Measurements from ENCODE around the gene PCNX1.

Gene PCNX1

DNA sequence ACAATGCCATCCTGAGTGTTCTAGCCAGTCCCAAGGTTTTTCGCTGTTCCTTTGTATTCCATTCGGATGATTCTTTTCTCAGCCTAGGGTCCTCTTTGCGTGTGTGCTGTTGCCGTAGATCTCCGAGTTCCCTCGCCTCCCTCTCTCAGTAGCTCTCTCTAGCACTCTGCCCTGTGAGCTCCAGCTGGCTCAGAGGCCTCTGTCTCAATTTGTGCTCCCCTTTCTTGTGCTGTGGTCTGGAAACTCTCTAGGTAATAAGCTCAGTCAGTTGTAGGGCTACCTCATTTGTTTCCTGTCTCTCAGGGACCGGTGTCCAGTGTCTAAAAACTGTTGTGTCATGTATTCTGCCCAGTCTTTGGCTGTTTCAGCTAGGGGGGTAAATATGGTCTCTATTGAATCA lies 179.3 kb downstream of the PCNX1 start (continued):
- TF ChIP-seq, protein P1, sequence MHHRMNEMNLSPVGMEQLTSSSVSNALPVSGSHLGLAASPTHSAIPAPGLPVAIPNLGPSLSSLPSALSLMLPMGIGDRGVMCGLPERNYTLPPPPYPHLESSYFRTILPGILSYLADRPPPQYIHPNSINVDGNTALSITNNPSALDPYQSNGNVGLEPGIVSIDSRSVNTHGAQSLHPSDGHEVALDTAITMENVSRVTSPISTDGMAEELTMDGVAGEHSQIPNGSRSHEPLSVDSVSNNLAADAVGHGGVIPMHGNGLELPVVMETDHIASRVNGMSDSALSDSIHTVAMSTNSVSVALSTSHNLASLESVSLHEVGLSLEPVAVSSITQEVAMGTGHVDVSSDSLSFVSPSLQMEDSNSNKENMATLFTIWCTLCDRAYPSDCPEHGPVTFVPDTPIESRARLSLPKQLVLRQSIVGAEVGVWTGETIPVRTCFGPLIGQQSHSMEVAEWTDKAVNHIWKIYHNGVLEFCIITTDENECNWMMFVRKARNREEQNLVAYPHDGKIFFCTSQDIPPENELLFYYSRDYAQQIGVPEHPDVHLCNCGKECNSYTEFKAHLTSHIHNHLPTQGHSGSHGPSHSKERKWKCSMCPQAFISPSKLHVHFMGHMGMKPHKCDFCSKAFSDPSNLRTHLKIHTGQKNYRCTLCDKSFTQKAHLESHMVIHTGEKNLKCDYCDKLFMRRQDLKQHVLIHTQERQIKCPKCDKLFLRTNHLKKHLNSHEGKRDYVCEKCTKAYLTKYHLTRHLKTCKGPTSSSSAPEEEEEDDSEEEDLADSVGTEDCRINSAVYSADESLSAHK (tag by site-specific recombination; IDR thresholded peaks at IDR 0.05), result no peak
- TF ChIP-seq REPIN1 (tag by site-specific recombination; IDR thresholded peaks at IDR 0.05; ENCODE audit: low read depth) (no peak), ZNF791 (tag by site-specific recombination; IDR thresholded peaks at IDR 0.05) (no peak), ZNF596 (tag by site-specific recombination; IDR thresholded peaks at IDR 0.05) (no peak), ZBTB21 (tag by site-specific recombination; IDR thresholded peaks at IDR 0.05) (no peak)
- TF ChIP-seq, protein P2, sequence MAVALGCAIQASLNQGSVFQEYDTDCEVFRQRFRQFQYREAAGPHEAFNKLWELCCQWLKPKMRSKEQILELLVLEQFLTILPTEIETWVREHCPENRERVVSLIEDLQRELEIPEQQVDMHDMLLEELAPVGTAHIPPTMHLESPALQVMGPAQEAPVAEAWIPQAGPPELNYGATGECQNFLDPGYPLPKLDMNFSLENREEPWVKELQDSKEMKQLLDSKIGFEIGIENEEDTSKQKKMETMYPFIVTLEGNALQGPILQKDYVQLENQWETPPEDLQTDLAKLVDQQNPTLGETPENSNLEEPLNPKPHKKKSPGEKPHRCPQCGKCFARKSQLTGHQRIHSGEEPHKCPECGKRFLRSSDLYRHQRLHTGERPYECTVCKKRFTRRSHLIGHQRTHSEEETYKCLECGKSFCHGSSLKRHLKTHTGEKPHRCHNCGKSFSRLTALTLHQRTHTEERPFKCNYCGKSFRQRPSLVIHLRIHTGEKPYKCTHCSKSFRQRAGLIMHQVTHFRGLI (tag by site-specific recombination; IDR thresholded peaks at IDR 0.05), result no peak

DNA sequence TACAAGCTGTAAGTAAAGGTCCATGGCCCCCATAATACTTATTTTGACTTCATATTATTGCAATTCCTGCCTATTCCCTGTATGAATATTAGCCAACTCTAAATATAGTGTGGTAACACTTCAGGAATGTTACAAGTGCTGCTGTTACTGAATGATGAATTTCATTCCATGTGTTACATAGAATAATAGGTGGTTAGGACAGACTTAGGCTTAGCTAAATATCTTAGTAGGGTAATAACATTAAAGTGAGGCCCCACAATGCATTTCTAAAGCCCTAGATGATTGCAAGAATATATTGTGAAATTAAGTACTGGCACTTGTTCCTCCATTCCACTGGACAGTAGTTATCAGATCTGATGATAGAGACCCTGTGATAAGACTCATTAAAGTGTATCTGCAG lies 182.7 kb downstream of the PCNX1 start:
- Histone ChIP-seq H3K36me3 (ENCODE audit: control insufficient read depth in 2 of 2, insufficient read depth in 1 of 2, low read length in 2 of 2) (peaks cover 20 to 68% of the 10 kb centered on the region in 2 experiments), H3K4me1 (ENCODE audit: control insufficient read depth, insufficient read depth, low read length) (no peaks in the 10 kb centered on the region), H3K27ac (ENCODE audit: extremely low read depth, low read depth, low read length) (no peak overlapping the region), H3K4me3 (ENCODE audit: low read depth, low read length) (no peak overlapping the region), H3K9me3 (ENCODE audit: control insufficient read depth, insufficient read depth, low read depth, low read length) (no peaks in the 10 kb centered on the region)
- ChIA-PET POLR2A (no interaction called here), CTCF (no interaction called here)
- TF ChIP-seq, protein P3, sequence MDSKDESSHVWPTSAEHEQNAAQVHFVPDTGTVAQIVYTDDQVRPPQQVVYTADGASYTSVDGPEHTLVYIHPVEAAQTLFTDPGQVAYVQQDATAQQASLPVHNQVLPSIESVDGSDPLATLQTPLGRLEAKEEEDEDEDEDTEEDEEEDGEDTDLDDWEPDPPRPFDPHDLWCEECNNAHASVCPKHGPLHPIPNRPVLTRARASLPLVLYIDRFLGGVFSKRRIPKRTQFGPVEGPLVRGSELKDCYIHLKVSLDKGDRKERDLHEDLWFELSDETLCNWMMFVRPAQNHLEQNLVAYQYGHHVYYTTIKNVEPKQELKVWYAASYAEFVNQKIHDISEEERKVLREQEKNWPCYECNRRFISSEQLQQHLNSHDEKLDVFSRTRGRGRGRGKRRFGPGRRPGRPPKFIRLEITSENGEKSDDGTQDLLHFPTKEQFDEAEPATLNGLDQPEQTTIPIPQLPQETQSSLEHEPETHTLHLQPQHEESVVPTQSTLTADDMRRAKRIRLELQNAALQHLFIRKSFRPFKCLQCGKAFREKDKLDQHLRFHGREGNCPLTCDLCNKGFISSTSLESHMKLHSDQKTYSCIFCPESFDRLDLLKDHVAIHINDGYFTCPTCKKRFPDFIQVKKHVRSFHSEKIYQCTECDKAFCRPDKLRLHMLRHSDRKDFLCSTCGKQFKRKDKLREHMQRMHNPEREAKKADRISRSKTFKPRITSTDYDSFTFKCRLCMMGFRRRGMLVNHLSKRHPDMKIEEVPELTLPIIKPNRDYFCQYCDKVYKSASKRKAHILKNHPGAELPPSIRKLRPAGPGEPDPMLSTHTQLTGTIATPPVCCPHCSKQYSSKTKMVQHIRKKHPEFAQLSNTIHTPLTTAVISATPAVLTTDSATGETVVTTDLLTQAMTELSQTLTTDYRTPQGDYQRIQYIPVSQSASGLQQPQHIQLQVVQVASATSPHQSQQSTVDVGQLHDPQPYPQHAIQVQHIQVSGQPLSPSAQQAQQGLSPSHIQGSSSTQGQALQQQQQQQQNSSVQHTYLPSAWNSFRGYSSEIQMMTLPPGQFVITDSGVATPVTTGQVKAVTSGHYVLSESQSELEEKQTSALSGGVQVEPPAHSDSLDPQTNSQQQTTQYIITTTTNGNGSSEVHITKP (tag by site-specific recombination; IDR thresholded peaks at IDR 0.05), result no peak
- TF ChIP-seq RBAK (tag by site-specific recombination; IDR thresholded peaks at IDR 0.05) (no peak), ZNF785 (tag by site-specific recombination; IDR thresholded peaks at IDR 0.05) (no peak), IKZF3 (tag by site-specific recombination; IDR thresholded peaks at IDR 0.05) (no peak), ZNF626 (tag by site-specific recombination; IDR thresholded peaks at IDR 0.05) (no peak), ZNF292 (tag by site-specific recombination; IDR thresholded peaks at IDR 0.05; ENCODE audit: borderline replicate concordance, low read depth) (no peak), SCRT2 (tag by site-specific recombination; IDR thresholded peaks at IDR 0.05) (no peak)
- TF ChIP-seq, protein P4, sequence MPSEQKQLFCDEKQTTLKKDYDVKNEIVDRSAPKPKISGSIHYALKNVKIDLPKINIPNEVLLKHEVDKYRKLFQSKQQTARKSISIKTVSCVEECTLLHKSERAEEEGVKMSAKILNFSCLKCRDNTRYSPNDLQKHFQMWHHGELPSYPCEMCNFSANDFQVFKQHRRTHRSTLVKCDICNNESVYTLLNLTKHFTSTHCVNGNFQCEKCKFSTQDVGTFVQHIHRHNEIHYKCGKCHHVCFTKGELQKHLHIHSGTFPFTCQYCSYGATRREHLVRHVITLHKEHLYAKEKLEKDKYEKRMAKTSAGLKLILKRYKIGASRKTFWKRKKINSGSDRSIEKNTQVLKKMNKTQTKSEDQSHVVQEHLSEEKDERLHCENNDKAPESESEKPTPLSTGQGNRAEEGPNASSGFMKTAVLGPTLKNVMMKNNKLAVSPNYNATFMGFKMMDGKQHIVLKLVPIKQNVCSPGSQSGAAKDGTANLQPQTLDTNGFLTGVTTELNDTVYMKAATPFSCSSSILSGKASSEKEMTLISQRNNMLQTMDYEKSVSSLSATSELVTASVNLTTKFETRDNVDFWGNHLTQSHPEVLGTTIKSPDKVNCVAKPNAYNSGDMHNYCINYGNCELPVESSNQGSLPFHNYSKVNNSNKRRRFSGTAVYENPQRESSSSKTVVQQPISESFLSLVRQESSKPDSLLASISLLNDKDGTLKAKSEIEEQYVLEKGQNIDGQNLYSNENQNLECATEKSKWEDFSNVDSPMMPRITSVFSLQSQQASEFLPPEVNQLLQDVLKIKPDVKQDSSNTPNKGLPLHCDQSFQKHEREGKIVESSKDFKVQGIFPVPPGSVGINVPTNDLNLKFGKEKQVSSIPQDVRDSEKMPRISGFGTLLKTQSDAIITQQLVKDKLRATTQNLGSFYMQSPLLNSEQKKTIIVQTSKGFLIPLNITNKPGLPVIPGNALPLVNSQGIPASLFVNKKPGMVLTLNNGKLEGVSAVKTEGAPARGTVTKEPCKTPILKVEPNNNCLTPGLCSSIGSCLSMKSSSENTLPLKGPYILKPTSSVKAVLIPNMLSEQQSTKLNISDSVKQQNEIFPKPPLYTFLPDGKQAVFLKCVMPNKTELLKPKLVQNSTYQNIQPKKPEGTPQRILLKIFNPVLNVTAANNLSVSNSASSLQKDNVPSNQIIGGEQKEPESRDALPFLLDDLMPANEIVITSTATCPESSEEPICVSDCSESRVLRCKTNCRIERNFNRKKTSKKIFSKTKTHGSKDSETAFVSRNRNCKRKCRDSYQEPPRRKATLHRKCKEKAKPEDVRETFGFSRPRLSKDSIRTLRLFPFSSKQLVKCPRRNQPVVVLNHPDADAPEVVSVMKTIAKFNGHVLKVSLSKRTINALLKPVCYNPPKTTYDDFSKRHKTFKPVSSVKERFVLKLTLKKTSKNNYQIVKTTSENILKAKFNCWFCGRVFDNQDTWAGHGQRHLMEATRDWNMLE (tag by site-specific recombination; conservative IDR thresholded peaks at IDR 0.05; ENCODE audit: low read depth), result no peak

Measured in HEK293 (cell line).